HEK293T (cell line): ENCODE data around the gene SSH2.

Experiments
- BHLHE40 ChIP-seq: fragments of 450-650 bp; IDR thresholded peaks from 2 replicates; pipeline ENCODE4 v1.6.1; 2016; ENCODE audit warnings: mild to moderate bottlenecking, moderate library complexity, borderline replicate concordance
- ELF4 ChIP-seq: fragments of 450-650 bp; IDR thresholded peaks from 2 replicates; pipeline ENCODE4 v1.6.1; 2017; ENCODE audit warnings: antibody characterized with exemption
- FOXM1 ChIP-seq: fragments of 450-650 bp; IDR thresholded peaks from 2 replicates; pipeline ENCODE4 v1.6.1; 2017; ENCODE audit warnings: mild to moderate bottlenecking, borderline replicate concordance
- HDGF ChIP-seq: fragments of 450-650 bp; IDR thresholded peaks from 2 replicates; pipeline ENCODE4 v1.6.1; 2017; ENCODE audit warnings: antibody characterized with exemption, borderline replicate concordance
- L3MBTL2 ChIP-seq: fragments of 450-650 bp; conservative IDR thresholded peaks from 2 replicates; pipeline ENCODE4 v1.6.1; 2016; ENCODE audit warnings: mild to moderate bottlenecking
- SP1 ChIP-seq: fragments of 450-650 bp; IDR thresholded peaks from 2 replicates; pipeline ENCODE4 v1.6.1; 2017
- SUZ12 ChIP-seq: fragments of 450-650 bp; IDR thresholded peaks from 2 replicates; pipeline ENCODE4 v1.6.1; 2016; ENCODE audit warnings: mild to moderate bottlenecking
- ZNF384 ChIP-seq: fragments of 450-650 bp; IDR thresholded peaks from 2 replicates; pipeline ENCODE4 v1.6.1; 2016
- TF ChIP-seq, protein P1 (sequence below): fragments of 450-650 bp; IDR thresholded peaks from 2 replicates; pipeline ENCODE4 v1.6.1; 2016

DNA sequence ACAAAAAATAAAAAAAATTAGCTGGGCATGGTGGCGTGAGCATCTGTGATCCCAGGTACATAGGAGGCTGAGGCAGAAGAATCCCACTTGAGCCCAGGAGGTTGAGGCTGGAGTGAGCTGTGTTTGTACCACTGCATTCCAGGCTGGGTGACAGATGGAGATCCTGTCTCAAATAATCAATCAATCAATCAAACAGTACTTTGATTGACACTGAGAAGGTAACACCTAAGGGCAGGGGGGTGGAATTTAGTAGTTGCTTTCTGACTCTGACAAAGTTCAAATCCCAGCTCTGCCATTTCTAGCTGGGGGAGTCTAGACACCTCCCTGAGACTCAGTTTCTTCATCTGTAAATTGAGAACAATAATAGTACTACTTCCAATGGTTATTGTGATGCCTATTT is 12.0 kb downstream of the SSH2 start:
- TF ChIP-seq SUZ12 (no peak), FOXM1 (no peak), BHLHE40 (no peak), HDGF (no peak), ZNF384 (no peak), L3MBTL2 (no peak), SP1 (no peak), ELF4 (no peak)
- TF ChIP-seq, protein P1, sequence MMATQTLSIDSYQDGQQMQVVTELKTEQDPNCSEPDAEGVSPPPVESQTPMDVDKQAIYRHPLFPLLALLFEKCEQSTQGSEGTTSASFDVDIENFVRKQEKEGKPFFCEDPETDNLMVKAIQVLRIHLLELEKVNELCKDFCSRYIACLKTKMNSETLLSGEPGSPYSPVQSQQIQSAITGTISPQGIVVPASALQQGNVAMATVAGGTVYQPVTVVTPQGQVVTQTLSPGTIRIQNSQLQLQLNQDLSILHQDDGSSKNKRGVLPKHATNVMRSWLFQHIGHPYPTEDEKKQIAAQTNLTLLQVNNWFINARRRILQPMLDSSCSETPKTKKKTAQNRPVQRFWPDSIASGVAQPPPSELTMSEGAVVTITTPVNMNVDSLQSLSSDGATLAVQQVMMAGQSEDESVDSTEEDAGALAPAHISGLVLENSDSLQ, result peak; percentile 82
